Mucosa of stomach (tissue), 1 donor: Measurements from ENCODE around the gene SERAC1.
"Not testable (repeated sequence)": the region's sequence is repeated elsewhere in the genome, so short reads cannot be mapped to it uniquely, and the experiment has no call there.

Experiments used
- H3K27me3 ChIP-seq: one replicate; pipeline ENCODE4 v1.7.0; 2013; ENCODE audit warnings: mild to moderate bottlenecking, low read length; ENCODE audit not compliant: control insufficient read depth, insufficient read depth
- H3K36me3 ChIP-seq: one replicate; pipeline ENCODE4 v1.7.0; 2013; ENCODE audit warnings: low read length; ENCODE audit not compliant: control insufficient read depth, insufficient read depth
- H3K4me1 ChIP-seq: one replicate; pipeline ENCODE4 v1.7.0; 2013; ENCODE audit warnings: mild to moderate bottlenecking, low read length; ENCODE audit not compliant: control insufficient read depth, insufficient read depth
- H3K4me3 ChIP-seq: one replicate; pipeline ENCODE4 v1.7.0; 2013; ENCODE audit warnings: low read length
- H3K9ac ChIP-seq: one replicate; pipeline ENCODE4 v1.7.0; 2013; ENCODE audit warnings: mild to moderate bottlenecking, low read length, moderate library complexity
- H3K9me3 ChIP-seq: one replicate; pipeline ENCODE4 v1.7.0; 2013; ENCODE audit warnings: mild to moderate bottlenecking, low read length, moderate library complexity; ENCODE audit not compliant: control insufficient read depth
- donor health status: Pancreatic carcinoma.

The SERAC1 gene

GRCh38 chr6:158169634-158170033 is 1.6 kb upstream of the SERAC1 start:
- H3K4me3 ChIP-seq, H3K27me3 ChIP-seq, H3K4me1 ChIP-seq, H3K36me3 ChIP-seq, H3K9ac ChIP-seq, H3K9me3 ChIP-seq: not testable (repeated sequence)

DNA sequence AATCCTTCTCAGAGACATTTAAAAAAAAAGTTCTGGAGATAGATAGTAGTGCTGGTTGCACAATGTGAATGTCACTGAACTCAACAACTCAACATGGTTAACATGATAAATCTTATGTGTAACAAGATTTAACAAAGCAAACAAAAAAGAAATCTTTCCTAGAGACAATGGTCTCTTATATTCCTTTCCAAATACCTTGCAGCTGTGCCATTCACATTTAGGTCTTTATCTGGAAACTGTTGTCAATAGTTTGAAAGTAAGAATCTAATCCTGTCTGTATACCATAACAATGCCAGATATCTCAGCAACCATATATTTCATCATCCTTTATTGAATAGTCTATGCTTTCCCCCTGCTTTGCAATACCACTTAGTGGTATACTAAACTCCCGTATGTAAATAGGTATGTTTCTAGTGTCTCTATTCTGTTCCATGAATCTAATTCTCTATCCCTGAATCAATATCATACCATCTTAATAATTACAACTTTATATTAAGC is 2.1 kb downstream of the SERAC1 start:
- Histone ChIP-seq H3K36me3 (no peaks in the 10 kb centered on the region), H3K27me3 (no peaks in the 10 kb centered on the region), H3K9me3 (no peaks in the 10 kb centered on the region), H3K9ac (no peak overlapping the region), H3K4me1 (no peaks in the 10 kb centered on the region), H3K4me3 (no peak overlapping the region)

DNA sequence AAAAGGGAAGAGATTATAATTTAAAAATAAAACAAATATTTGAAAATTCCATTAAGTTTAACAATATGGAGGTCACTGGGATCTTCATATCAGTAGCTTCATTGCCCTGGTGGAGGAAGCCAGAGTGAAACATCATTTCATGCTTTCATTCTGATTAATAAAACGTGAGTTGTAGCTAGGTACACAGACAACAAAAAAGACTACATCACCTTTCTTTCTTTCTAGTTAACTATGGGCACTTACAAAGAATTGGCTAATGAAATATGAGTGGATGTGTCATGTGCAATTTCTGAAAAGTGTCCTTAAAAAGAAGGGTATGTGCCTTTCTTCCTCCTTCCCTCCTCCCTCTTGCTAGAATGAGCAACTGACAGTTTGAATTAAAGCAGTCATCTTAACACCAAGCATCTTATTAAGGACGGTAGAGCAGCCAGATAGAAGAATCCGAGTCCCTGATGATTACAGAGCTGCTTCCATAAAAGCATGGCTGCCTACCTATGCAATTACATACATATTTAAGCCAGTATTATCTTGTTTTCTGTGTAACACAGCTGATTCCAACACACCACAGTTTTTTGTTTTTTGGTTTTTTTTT is 3.4 kb downstream of the SERAC1 start:
- Histone ChIP-seq H3K9me3 (no peaks in the 10 kb centered on the region), H3K27me3 (no peaks in the 10 kb centered on the region), H3K9ac (no peak overlapping the region), H3K36me3 (no peaks in the 10 kb centered on the region), H3K4me1 (no peaks in the 10 kb centered on the region), H3K4me3 (no peak overlapping the region)

DNA sequence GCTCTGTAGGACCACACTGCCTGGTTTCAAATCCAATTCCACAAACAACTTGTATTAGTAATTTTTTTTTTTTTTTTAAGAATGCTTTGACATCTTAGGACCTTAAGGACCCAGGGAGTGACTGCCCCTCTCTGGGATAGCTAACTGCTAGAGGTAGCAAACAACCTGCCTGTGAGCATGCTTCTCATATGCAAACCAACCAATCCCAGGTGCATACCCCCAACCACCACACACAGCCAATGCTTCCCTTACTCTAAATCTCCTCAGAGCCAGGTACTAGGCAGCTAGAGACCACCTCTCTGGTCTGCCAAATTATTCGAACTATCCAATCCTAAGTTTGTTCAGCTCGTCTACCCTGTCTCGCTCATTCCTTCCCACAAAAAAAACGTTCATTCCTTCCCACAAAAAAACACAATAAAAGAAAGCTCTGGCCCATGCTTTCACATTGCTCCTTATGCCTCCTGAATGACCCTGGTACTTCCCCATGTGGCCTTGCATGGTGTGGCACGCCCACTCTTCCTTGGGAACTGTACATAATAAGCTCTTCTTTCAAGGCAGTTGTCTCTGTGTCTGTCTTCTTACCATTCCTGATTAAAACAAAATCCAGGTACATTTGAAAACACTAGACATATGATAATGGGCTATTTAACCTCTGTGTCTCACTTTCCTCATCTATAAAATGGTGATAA is 6.4 kb downstream of the SERAC1 start:
- Histone ChIP-seq H3K27me3 (no peaks in the 10 kb centered on the region), H3K9ac (no peak overlapping the region), H3K36me3 (no peaks in the 10 kb centered on the region), H3K4me1 (no peaks in the 10 kb centered on the region), H3K4me3 (no peak overlapping the region), H3K9me3 (no peaks in the 10 kb centered on the region)

GRCh38 chr6:158160932-158161539 is 7.0 kb downstream of the SERAC1 start:
- Histone ChIP-seq H3K4me3 (no peak overlapping the region), H3K9me3 (no peaks in the 10 kb centered on the region), H3K36me3 (no peaks in the 10 kb centered on the region), H3K4me1 (no peaks in the 10 kb centered on the region), H3K9ac (no peak overlapping the region), H3K27me3 (no peaks in the 10 kb centered on the region)

- Histone ChIP-seq H3K9ac (no peak overlapping the region), H3K4me1 (no peaks in the 10 kb centered on the region), H3K36me3 (no peaks in the 10 kb centered on the region), H3K9me3 (no peaks in the 10 kb centered on the region), H3K4me3 (no peak overlapping the region), H3K27me3 (no peaks in the 10 kb centered on the region)
Observed at GRCh38 chr6:158158748-158159147, 9.3 kb downstream of the SERAC1 start.

DNA sequence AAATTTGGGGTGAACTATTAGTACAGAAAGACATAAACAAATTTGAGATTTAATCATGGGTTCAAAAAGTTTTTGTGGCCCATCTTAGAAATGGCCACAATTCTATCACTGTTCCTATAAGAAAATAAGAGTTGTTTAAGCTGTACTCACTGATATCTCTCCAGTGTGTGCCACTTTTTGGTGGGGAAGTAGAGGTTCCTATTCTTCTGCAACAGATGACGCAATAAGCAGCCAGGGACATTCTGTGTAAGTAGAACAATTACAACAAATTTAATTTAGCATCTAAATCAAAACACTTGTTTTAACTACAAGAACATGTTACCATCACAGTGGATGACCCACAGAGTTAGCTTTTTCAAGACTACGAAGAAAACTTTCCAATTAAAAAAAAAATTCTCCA is 9.9 kb downstream of the SERAC1 start:
- H3K4me1 ChIP-seq, result no peaks in the 10 kb centered on the region
- H3K27me3 ChIP-seq, result no peaks in the 10 kb centered on the region
- no peak overlapping the region for H3K9ac ChIP-seq
- H3K4me3 ChIP-seq, result no peak overlapping the region
- no peaks in the 10 kb centered on the region for H3K36me3 ChIP-seq
- no peaks in the 10 kb centered on the region for H3K9me3 ChIP-seq

DNA sequence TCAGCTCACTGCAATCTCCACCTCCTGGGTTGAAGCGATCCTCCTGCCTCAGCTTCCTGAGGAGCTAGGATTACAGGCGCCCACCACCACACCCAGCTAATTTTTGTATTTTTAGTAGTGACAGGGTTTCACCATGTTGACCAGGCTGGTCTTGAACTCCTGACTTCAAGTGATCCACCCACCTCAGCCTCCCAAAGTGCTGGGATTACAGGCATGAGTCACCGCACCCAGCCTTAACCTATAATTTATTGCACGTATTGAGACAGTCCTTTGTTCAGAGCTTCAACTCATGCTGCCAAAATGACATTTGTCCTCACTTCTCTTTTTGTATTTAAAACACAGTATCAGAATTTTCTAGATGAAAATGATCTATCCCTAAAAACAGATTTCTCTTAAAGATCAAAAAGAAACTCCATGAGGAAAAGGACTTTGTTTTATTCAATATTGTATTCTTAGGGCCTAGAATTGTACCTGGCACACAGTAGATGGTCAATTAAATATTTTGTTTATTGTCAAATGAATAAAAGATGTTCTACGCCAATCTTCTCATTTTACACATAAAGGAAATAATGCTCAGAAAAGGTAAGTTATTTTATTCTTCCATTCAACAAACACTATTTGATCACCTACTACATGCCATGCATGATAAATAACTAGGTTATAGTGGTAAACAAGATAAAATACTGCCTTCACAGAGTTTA is 10.8 kb downstream of the SERAC1 start:
- H3K9me3 ChIP-seq, result no peaks in the 10 kb centered on the region
- no peaks in the 10 kb centered on the region for H3K27me3 ChIP-seq
- H3K4me3 ChIP-seq, result no peak overlapping the region
- no peaks in the 10 kb centered on the region for H3K4me1 ChIP-seq
- no peaks in the 10 kb centered on the region for H3K36me3 ChIP-seq
- H3K9ac ChIP-seq, result no peak overlapping the region

DNA sequence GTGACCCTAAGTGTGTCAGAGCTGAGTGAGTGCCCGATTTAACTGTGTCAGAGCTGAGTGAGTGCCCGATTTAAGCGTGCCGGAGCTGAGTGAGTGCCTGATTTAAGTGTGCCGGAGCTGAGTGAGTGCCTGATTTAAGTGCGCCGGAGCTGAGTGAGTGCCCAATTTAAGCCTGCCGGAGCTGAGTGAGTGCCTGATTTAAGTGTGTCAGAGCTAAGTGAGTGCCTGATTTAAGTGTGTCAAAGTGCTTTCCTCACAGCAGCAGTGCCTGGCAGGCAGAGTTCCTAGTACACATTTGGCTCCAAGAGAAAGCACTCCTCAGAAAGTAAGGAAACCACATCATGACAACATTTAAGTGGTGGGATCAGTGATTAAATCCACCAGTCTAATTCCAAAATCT is 13.2 kb downstream of the SERAC1 start:
- Histone ChIP-seq H3K27me3 (no peaks in the 10 kb centered on the region), H3K4me3 (no peak overlapping the region), H3K36me3 (no peaks in the 10 kb centered on the region), H3K9ac (no peak overlapping the region), H3K9me3 (no peaks in the 10 kb centered on the region), H3K4me1 (no peaks in the 10 kb centered on the region)

DNA sequence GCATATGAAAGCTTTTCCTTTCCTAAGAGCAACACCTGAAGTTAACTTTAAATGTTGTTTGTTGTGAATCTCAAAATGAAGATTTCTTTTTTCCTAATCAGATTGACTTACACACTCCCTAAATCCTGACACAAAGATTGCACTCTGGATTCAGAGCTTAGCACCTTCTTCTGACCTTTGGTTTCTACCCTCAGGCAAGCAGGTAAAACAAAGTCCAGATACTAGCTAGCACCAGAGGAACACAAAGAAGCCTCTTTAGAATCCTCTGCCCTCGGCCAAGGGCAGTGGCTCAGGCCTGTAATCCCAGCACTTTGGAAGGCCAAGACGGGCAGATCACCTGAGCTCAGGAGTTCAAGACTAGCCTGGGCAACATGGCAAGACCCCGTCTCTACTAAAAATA is 14.5 kb downstream of the SERAC1 start:
- Histone ChIP-seq H3K27me3 (no peaks in the 10 kb centered on the region), H3K36me3 (no peaks in the 10 kb centered on the region), H3K4me1 (no peaks in the 10 kb centered on the region), H3K9ac (no peak overlapping the region), H3K9me3 (no peaks in the 10 kb centered on the region), H3K4me3 (no peak overlapping the region)

- Histone ChIP-seq H3K4me3 (no peak overlapping the region), H3K4me1 (no peaks in the 10 kb centered on the region), H3K36me3 (no peaks in the 10 kb centered on the region), H3K9ac (no peak overlapping the region), H3K27me3 (no peaks in the 10 kb centered on the region), H3K9me3 (no peaks in the 10 kb centered on the region)
Observed at GRCh38 chr6:158152659-158153058, 15.4 kb downstream of the SERAC1 start.

GRCh38 chr6:158152025-158152424 is 16.0 kb downstream of the SERAC1 start:
- not testable (repeated sequence) for H3K27me3 ChIP-seq, H3K9me3 ChIP-seq, H3K36me3 ChIP-seq, H3K4me1 ChIP-seq, H3K9ac ChIP-seq, H3K4me3 ChIP-seq
